SH-SY5Y (cell line): ENCODE measurements around the gene VDAC2.

ENCODE experiments used
- GATA2 ChIP-seq: IDR thresholded peaks from 2 replicates; pipeline ENCODE4 v1.6.1; 2011; ENCODE audit warnings: mild to moderate bottlenecking, low read depth, low read length
- GATA3 ChIP-seq: IDR thresholded peaks from 2 replicates; pipeline ENCODE4 v1.6.1; 2011; ENCODE audit warnings: low read depth, mild to moderate bottlenecking, low read length, moderate library complexity

- no peak for TF ChIP-seq GATA2
- TF ChIP-seq GATA3: no peak
Observed at GRCh38 chr10:75223507-75223906, 12.9 kb downstream of the VDAC2 start.
